Measurements from ENCODE around the gene RHBDL3.

DNA sequence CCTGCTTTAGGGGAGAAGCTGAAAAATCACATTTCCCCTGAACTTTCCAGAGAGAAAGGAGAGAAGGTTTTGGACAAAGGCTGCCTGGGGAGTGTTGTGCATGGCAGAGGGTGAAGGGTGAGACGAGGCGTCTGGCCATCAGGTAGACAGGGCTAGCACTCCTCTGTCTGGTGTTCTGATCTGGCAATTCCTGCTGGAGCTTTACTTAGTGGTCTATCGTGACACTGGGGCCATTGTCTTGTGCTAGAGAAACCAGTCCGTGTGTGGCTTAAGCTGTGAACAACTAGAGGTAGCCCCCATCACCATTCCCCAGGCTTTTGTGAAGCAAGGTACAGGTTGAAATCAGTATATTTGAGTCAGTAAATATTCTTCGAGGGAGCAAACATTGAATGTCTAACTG is 8.5 kb downstream of the RHBDL3 start:
- no peak for TF ChIP-seq CTCF (IDR thresholded peaks at IDR 0.05; ENCODE audit: extremely low read depth in 1 of 2, insufficient read depth in 1 of 2, low read depth in 1 of 2, low read length in 2 of 2)
- no peak for TF ChIP-seq POLR2AphosphoS5 (IDR thresholded peaks at IDR 0.05; ENCODE audit: insufficient read depth, low read depth, low read length)

Data from endothelial cell of umbilical vein (primary cell).